ENCODE results near the gene POLR1A. TPM values are rescaled to one million over a fixed set of nuclear protein-coding genes. Genes with fewer than 3 reads are reported as not detected.

The POLR1A gene
- total RNA-seq, 1 experiment from 2014 or later = 62.7 TPM

- no peak overlapping the region for H3K56ac ChIP-seq (ENCODE audit: insufficient read length, low read depth, low read length)
- Mint-ChIP-seq H3K4me1 (peaks cover 0 to 10% of the 10 kb centered on the region in 2 experiments; a peak in 1 of 4 replicates), H3K27me3 (ENCODE audit: low read depth) (no peaks in the 10 kb centered on the region), H3K36me3 (ENCODE audit: insufficient read depth in 1 of 3, low read depth in 3 of 3) (no peaks in the 10 kb centered on the region), H3K9me3 (no peaks in the 10 kb centered on the region), H3K27ac (no peak overlapping the region), H3K4me3 (no peak overlapping the region)
- H3K4ac ChIP-seq (ENCODE audit: low read depth, low read length) = no peak overlapping the region
- no peak overlapping the region for H3K23ac ChIP-seq (ENCODE audit: insufficient read length, low read depth, low read length)
- no peak overlapping the region for H3K4me2 ChIP-seq (ENCODE audit: insufficient read depth, insufficient read length, low read length)
- H3K79me2 ChIP-seq (ENCODE audit: insufficient read depth, low read length) = no peaks in the 10 kb centered on the region
- no peak overlapping the region for H4K8ac ChIP-seq (replicated peaks; ENCODE audit: insufficient read length, low read depth, low read length)
- H4K91ac ChIP-seq (ENCODE audit: insufficient read length, low read depth, low read length) = no peak overlapping the region
- no peak overlapping the region for H2BK12ac ChIP-seq (ENCODE audit: insufficient read length, low read depth, low read length)
- no peak overlapping the region for H3K9ac ChIP-seq (ENCODE audit: extremely low read depth, insufficient read length, low read length)
- no peak overlapping the region for H2AFZ ChIP-seq (ENCODE audit: low read length)
- no peak overlapping the region for H4K5ac ChIP-seq (ENCODE audit: insufficient read length, low read depth, low read length)
- no CpG with 5 or more reads among the region's 3 CpGs for WGBS (ENCODE audit: extremely low coverage, insufficient read length, low lambda C conversion rate)
- H2BK120ac ChIP-seq (ENCODE audit: low read depth, low read length, poor library complexity, severe bottlenecking) = no peak overlapping the region
- no peak overlapping the region for H2AK5ac ChIP-seq (ENCODE audit: insufficient read length, low read length)
- no peaks in the 10 kb centered on the region for H3K9me3 ChIP-seq (ENCODE audit: control insufficient read depth, low read depth, low read length)
- no peaks in the 10 kb centered on the region for H4K20me1 ChIP-seq (ENCODE audit: control insufficient read depth, insufficient read depth, insufficient read length)
- H3K14ac ChIP-seq (ENCODE audit: insufficient read depth, low read length) = no peak overlapping the region
- no peaks in the 10 kb centered on the region for H3K27me3 ChIP-seq (ENCODE audit: insufficient read depth, low read length)
- no peak overlapping the region for H3K18ac ChIP-seq (ENCODE audit: insufficient read length, low read depth, low read length)
- no peak overlapping the region for H2BK15ac ChIP-seq (ENCODE audit: low read depth, low read length)
- no peaks in the 10 kb centered on the region for H3K23me2 ChIP-seq (ENCODE audit: insufficient read length, low read depth, low read length, poor library complexity, severe bottlenecking)
- H3K27ac ChIP-seq (ENCODE audit: insufficient read length, low read depth, low read length) = no peak overlapping the region
- H3K4me1 ChIP-seq (ENCODE audit: insufficient read depth, low read length) = no peaks in the 10 kb centered on the region
- TF ChIP-seq CTCF (conservative IDR thresholded peaks at IDR 0.05) = no peak
- H2BK5ac ChIP-seq (ENCODE audit: insufficient read length, low read length) = no peak overlapping the region
- no peak overlapping the region for H2BK20ac ChIP-seq (ENCODE audit: low read depth, low read length, poor library complexity, severe bottlenecking)
- no peak for DNase-seq
- no peak overlapping the region for H3T11ph ChIP-seq (ENCODE audit: low read length)
- H3K79me1 ChIP-seq (ENCODE audit: insufficient read depth, low read depth, low read length, poor library complexity, severe bottlenecking) = no peaks in the 10 kb centered on the region
Measured at GRCh38 chr2:85994421-85994777, 111.3 kb downstream of the POLR1A start.
